Measurements from ENCODE around the gene AGAP4. TPM values are rescaled to one million over a fixed set of nuclear protein-coding genes. Genes with fewer than 3 reads are reported as not detected.
"Not testable (repeated sequence)": the region's sequence is repeated elsewhere in the genome, so short reads cannot be mapped to it uniquely, and the experiment has no call there.

AGAP4 gene
- total RNA-seq, 1 experiment from 2014 or later = 20.4 TPM

- not testable (repeated sequence) for H3K23me2 ChIP-seq (ENCODE audit: insufficient read length, low read depth, low read length, poor library complexity, severe bottlenecking); H3K4me2 ChIP-seq (ENCODE audit: insufficient read depth, insufficient read length, low read length); H2BK20ac ChIP-seq (ENCODE audit: low read depth, low read length, poor library complexity, severe bottlenecking); H3K23ac ChIP-seq (ENCODE audit: insufficient read length, low read depth, low read length); H3K9me3 Mint-ChIP-seq; H3K4me3 Mint-ChIP-seq; H3K36me3 Mint-ChIP-seq (ENCODE audit: insufficient read depth in 1 of 3, low read depth in 3 of 3); H3T11ph ChIP-seq (ENCODE audit: low read length); H3K4ac ChIP-seq (ENCODE audit: low read depth, low read length); H3K27me3 Mint-ChIP-seq (ENCODE audit: low read depth); H2BK5ac ChIP-seq (ENCODE audit: insufficient read length, low read length); H3K4me1 ChIP-seq (ENCODE audit: insufficient read depth, low read length); H4K8ac ChIP-seq (replicated peaks; ENCODE audit: insufficient read length, low read depth, low read length); H4K5ac ChIP-seq (ENCODE audit: insufficient read length, low read depth, low read length); H3K27ac ChIP-seq (ENCODE audit: insufficient read length, low read depth, low read length); H2BK120ac ChIP-seq (ENCODE audit: low read depth, low read length, poor library complexity, severe bottlenecking); H3K14ac ChIP-seq (ENCODE audit: insufficient read depth, low read length); H3K18ac ChIP-seq (ENCODE audit: insufficient read length, low read depth, low read length); H2BK15ac ChIP-seq (ENCODE audit: low read depth, low read length); H3K4me1 Mint-ChIP-seq; H2BK12ac ChIP-seq (ENCODE audit: insufficient read length, low read depth, low read length); H3K27me3 ChIP-seq (ENCODE audit: insufficient read depth, low read length); H4K20me1 ChIP-seq (ENCODE audit: control insufficient read depth, insufficient read depth, insufficient read length); H3K9me3 ChIP-seq (ENCODE audit: control insufficient read depth, low read depth, low read length); DNase-seq; H3K9ac ChIP-seq (ENCODE audit: extremely low read depth, insufficient read length, low read length); H2AK5ac ChIP-seq (ENCODE audit: insufficient read length, low read length); H3K79me1 ChIP-seq (ENCODE audit: insufficient read depth, low read depth, low read length, poor library complexity, severe bottlenecking); H2AFZ ChIP-seq (ENCODE audit: low read length); H3K79me2 ChIP-seq (ENCODE audit: insufficient read depth, low read length); H3K56ac ChIP-seq (ENCODE audit: insufficient read length, low read depth, low read length); H4K91ac ChIP-seq (ENCODE audit: insufficient read length, low read depth, low read length)
- peak overlapping the region in 2 of 3 experiments; percentile 6 to 32; a peak in 3 of 7 replicates for H3K27ac Mint-ChIP-seq
- no CpG with 5 or more reads among the region's 13 CpGs for WGBS (ENCODE audit: extremely low coverage, insufficient read length, low lambda C conversion rate)
These were observed 44.0 kb downstream of the AGAP4 start for GRCh38 chr10:45803060-45804010.

DNA sequence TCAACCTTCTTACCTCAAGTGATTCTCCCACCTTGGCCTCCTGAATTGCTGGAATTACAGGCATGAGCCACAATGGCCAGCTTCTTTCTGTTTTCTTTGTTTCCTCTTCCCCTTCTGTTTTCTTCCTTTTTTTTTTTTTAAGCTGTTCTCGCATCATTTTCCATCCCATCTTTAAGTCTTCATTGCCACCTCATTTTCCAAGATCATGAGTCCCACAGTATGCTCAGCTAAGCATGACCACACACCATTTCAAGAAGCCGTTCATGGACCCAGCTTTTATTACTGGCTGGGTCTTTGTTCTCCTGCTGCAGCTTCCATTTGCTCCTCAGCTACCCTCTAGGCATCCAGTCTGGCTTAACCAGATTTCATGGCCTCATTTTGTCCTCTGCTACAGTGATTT lies 52.5 kb downstream of the AGAP4 start:
- not testable (repeated sequence) for H3K9ac ChIP-seq (ENCODE audit: extremely low read depth, insufficient read length, low read length)

More for the DNA sequence above, 52.5 kb downstream of the AGAP4 start:
- H3K79me1 ChIP-seq (ENCODE audit: insufficient read depth, low read depth, low read length, poor library complexity, severe bottlenecking); H3K4me3 Mint-ChIP-seq; H2BK15ac ChIP-seq (ENCODE audit: low read depth, low read length); H2BK20ac ChIP-seq (ENCODE audit: low read depth, low read length, poor library complexity, severe bottlenecking); H3K23me2 ChIP-seq (ENCODE audit: insufficient read length, low read depth, low read length, poor library complexity, severe bottlenecking); H3K9me3 ChIP-seq (ENCODE audit: control insufficient read depth, low read depth, low read length); H3T11ph ChIP-seq (ENCODE audit: low read length); H2BK12ac ChIP-seq (ENCODE audit: insufficient read length, low read depth, low read length); H3K27me3 ChIP-seq (ENCODE audit: insufficient read depth, low read length); H2AFZ ChIP-seq (ENCODE audit: low read length); H2BK5ac ChIP-seq (ENCODE audit: insufficient read length, low read length); H3K23ac ChIP-seq (ENCODE audit: insufficient read length, low read depth, low read length); H3K9me3 Mint-ChIP-seq; H3K36me3 Mint-ChIP-seq (ENCODE audit: insufficient read depth in 1 of 3, low read depth in 3 of 3); H3K56ac ChIP-seq (ENCODE audit: insufficient read length, low read depth, low read length); DNase-seq; H2AK5ac ChIP-seq (ENCODE audit: insufficient read length, low read length); H4K20me1 ChIP-seq (ENCODE audit: control insufficient read depth, insufficient read depth, insufficient read length); H3K14ac ChIP-seq (ENCODE audit: insufficient read depth, low read length); H3K4me1 Mint-ChIP-seq; H3K4me1 ChIP-seq (ENCODE audit: insufficient read depth, low read length); H3K79me2 ChIP-seq (ENCODE audit: insufficient read depth, low read length); H3K4me2 ChIP-seq (ENCODE audit: insufficient read depth, insufficient read length, low read length); H3K27me3 Mint-ChIP-seq (ENCODE audit: low read depth); H3K18ac ChIP-seq (ENCODE audit: insufficient read length, low read depth, low read length); H3K4ac ChIP-seq (ENCODE audit: low read depth, low read length); H2BK120ac ChIP-seq (ENCODE audit: low read depth, low read length, poor library complexity, severe bottlenecking); H4K8ac ChIP-seq (replicated peaks; ENCODE audit: insufficient read length, low read depth, low read length); H3K27ac ChIP-seq (ENCODE audit: insufficient read length, low read depth, low read length); H4K91ac ChIP-seq (ENCODE audit: insufficient read length, low read depth, low read length); H4K5ac ChIP-seq (ENCODE audit: insufficient read length, low read depth, low read length): not testable (repeated sequence)
- peak overlapping the region in 1 of 3 experiments; percentile 59; a peak in 2 of 7 replicates for H3K27ac Mint-ChIP-seq
- no CpG with 5 or more reads among the region's 2 CpGs for WGBS (ENCODE audit: extremely low coverage, insufficient read length, low lambda C conversion rate)

Measured in H9 (cell line).